B cell (primary cell): Measurements from ENCODE around the gene PHLDB1.

Source experiments
- EZH2 ChIP-seq: IDR thresholded peaks from 2 replicates; pipeline ENCODE4 v1.6.1; 2012; ENCODE audit warnings: borderline replicate concordance, low read depth, mild to moderate bottlenecking, moderate library complexity, low read length; ENCODE audit not compliant: insufficient read depth, poor library complexity, severe bottlenecking
- TF ChIP-seq, protein P1 (sequence below): fragments of 200-600 bp; IDR thresholded peaks from one replicate; pipeline ENCODE4 v1.8.0; 2022; ENCODE audit warnings: antibody characterized with exemption, mild to moderate bottlenecking

DNA sequence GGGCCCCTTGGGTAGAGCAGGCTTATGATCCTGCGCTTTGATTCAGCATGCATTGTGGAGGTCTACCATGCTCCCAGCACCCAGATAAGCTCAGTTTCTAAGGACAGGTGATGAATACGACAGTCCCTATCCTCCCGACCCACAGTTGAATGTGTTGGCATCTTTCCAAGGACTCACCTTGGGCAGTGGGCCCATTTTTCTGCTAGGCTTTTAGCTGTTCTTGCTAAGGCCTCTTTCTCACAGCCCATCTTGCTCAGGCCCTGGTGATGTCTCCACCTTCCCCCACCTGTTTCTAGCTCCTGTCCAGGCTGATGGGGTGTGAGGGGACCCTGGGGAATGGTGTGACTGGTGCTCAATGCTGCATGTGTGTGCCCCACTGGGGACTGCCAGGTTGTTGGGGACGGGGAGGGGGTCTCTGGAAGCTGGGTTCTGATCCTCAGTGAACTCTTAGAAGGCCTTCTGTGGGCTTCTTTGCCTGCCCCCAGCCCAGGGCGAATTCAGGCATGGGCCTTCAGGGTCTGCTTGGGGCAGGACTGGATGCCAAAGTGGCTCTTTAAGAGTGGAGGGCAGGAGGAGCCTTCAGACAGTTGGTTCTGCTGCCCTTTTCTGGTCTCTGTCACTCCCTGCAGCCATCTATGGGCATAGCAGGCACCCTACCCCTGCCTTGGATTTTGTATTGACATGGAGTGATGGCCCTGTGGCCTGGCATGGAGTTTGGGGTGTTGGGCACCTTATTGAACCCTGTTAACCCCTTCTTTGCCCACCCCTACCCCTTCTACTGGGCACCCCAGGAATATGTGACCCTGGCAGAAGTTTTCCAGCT lies 33.1 kb downstream of the PHLDB1 start:
- TF ChIP-seq, protein P1, sequence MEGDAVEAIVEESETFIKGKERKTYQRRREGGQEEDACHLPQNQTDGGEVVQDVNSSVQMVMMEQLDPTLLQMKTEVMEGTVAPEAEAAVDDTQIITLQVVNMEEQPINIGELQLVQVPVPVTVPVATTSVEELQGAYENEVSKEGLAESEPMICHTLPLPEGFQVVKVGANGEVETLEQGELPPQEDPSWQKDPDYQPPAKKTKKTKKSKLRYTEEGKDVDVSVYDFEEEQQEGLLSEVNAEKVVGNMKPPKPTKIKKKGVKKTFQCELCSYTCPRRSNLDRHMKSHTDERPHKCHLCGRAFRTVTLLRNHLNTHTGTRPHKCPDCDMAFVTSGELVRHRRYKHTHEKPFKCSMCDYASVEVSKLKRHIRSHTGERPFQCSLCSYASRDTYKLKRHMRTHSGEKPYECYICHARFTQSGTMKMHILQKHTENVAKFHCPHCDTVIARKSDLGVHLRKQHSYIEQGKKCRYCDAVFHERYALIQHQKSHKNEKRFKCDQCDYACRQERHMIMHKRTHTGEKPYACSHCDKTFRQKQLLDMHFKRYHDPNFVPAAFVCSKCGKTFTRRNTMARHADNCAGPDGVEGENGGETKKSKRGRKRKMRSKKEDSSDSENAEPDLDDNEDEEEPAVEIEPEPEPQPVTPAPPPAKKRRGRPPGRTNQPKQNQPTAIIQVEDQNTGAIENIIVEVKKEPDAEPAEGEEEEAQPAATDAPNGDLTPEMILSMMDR, result no peak
- TF ChIP-seq EZH2, result no peak
